Mammary epithelial cell (primary cell): ENCODE measurements around the gene MAP4K1.

Experiments
- CTCF ChIP-seq, 2 donors: IDR thresholded peaks in 1 of 2; conservative IDR thresholded peaks in 1 of 2; 2 replicates each; pipeline ENCODE4 v1.5.1; 2011 to 2012; ENCODE audit warnings: inconsistent platforms in 2 of 2, low read length in 2 of 2, mild to moderate bottlenecking in 2 of 2, control low read depth in 1 of 2, low read depth in 1 of 2; ENCODE audit not compliant: insufficient read depth in 1 of 2; ENCODE audit errors: extremely low read depth in 1 of 2
- EZH2 ChIP-seq: IDR thresholded peaks from 2 replicates; pipeline ENCODE4 v1.6.1; 2012; ENCODE audit warnings: low read length, inconsistent platforms, borderline replicate concordance

GRCh38 chr19:38562096-38562495 lies 55.7 kb downstream of the MAP4K1 start:
- TF ChIP-seq CTCF (conservative IDR thresholded peaks at IDR 0.05 in 1 of 2, IDR thresholded peaks at IDR 0.05 in 1 of 2; ENCODE audit: extremely low read depth in 1 of 2, insufficient read depth in 1 of 2, low read depth in 1 of 2, low read length in 2 of 2) (no peak), EZH2 (no peak)
